Activated gamma-delta T cell (primary cell): ENCODE data around the gene SNAPC5.
"Not testable (repeated sequence)": the region's sequence is repeated elsewhere in the genome, so short reads cannot be mapped to it uniquely, and the experiment has no call there.

Experiments
- DNase-seq: peaks from one replicate; lab custom pipeline; 2025; lab: John Stamatoyannopoulos, UW

The SNAPC5 gene

GRCh38 chr15:66491846-66492245, 5.7 kb downstream of the SNAPC5 start:
- no peak for DNase-seq

- DNase-seq: no peak
Observed at GRCh38 chr15:66489179-66489791, 8.3 kb downstream of the SNAPC5 start.

- no peak for DNase-seq
Observed at GRCh38 chr15:66488525-66488924, 9.0 kb downstream of the SNAPC5 start.

GRCh38 chr15:66486887-66487286, 10.7 kb downstream of the SNAPC5 start:
- no peak for DNase-seq

GRCh38 chr15:66484539-66485112, 12.9 kb downstream of the SNAPC5 start:
- DNase-seq: no peak

- DNase-seq: no peak
Observed at GRCh38 chr15:66483131-66483566, 14.4 kb downstream of the SNAPC5 start.

GRCh38 chr15:66482539-66482938, 15.0 kb downstream of the SNAPC5 start:
- DNase-seq: no peak

GRCh38 chr15:66481107-66481856, 16.3 kb downstream of the SNAPC5 start:
- DNase-seq: no peak

GRCh38 chr15:66480267-66480666, 17.3 kb downstream of the SNAPC5 start:
- no peak for DNase-seq

GRCh38 chr15:66477011-66477410, 20.6 kb downstream of the SNAPC5 start:
- no peak for DNase-seq

GRCh38 chr15:66476535-66476934, 21.0 kb downstream of the SNAPC5 start:
- DNase-seq: no peak

GRCh38 chr15:66474963-66475362, 22.6 kb downstream of the SNAPC5 start:
- DNase-seq: no peak

- DNase-seq: no peak
Observed at GRCh38 chr15:66474135-66474534, 23.4 kb downstream of the SNAPC5 start.

GRCh38 chr15:66472176-66472999, 25.2 kb downstream of the SNAPC5 start:
- DNase-seq: no peak

- not testable (repeated sequence) for DNase-seq
Observed at GRCh38 chr15:66470825-66471224, 26.7 kb downstream of the SNAPC5 start.

- not testable (repeated sequence) for DNase-seq
Observed at GRCh38 chr15:66467162-66468040, 30.2 kb downstream of the SNAPC5 start.

- DNase-seq: not testable (repeated sequence)
Observed at GRCh38 chr15:66465294-66465693, 32.3 kb downstream of the SNAPC5 start.

- DNase-seq: no peak
Observed at GRCh38 chr15:66462627-66463026, 34.9 kb downstream of the SNAPC5 start.

- no peak for DNase-seq
Observed at GRCh38 chr15:66461917-66462316, 35.6 kb downstream of the SNAPC5 start.

- not testable (repeated sequence) for DNase-seq
Observed at GRCh38 chr15:66461294-66461693, 36.3 kb downstream of the SNAPC5 start.
